KOPT-K1 (cell line): ENCODE results near the gene SLC8A2.

ENCODE experiments used
- H3K27ac ChIP-seq: fragments of 200-600 bp; sonication (generic); 2 replicates; pipeline ENCODE4 v1.5.1; 2016; ENCODE audit warnings: antibody characterized with exemption, mild to moderate bottlenecking, low read depth, low read length; ENCODE audit not compliant: poor library complexity, severe bottlenecking
- H3K36me3 ChIP-seq: fragments of 200-600 bp; sonication (generic); 2 replicates; pipeline ENCODE4 v1.5.1; 2017; ENCODE audit warnings: antibody characterized with exemption, mild to moderate bottlenecking, low read length, moderate library complexity; ENCODE audit not compliant: insufficient read depth
- H3K9me3 ChIP-seq: fragments of 200-600 bp; sonication (generic); 2 replicates; pipeline ENCODE4 v1.5.1; 2017; ENCODE audit warnings: antibody characterized with exemption, low read length, mild to moderate bottlenecking; ENCODE audit not compliant: insufficient read depth, poor library complexity, severe bottlenecking

SLC8A2 gene

GRCh38 chr19:47438793-47439220 is 32.9 kb downstream of the SLC8A2 start:
- H3K27ac ChIP-seq = no peak overlapping the region
- no peaks in the 10 kb centered on the region for H3K9me3 ChIP-seq
- H3K36me3 ChIP-seq = no peaks in the 10 kb centered on the region

GRCh38 chr19:47437500-47437899 is 34.2 kb downstream of the SLC8A2 start:
- Histone ChIP-seq H3K9me3 (no peaks in the 10 kb centered on the region), H3K36me3 (no peaks in the 10 kb centered on the region), H3K27ac (no peak overlapping the region)

DNA sequence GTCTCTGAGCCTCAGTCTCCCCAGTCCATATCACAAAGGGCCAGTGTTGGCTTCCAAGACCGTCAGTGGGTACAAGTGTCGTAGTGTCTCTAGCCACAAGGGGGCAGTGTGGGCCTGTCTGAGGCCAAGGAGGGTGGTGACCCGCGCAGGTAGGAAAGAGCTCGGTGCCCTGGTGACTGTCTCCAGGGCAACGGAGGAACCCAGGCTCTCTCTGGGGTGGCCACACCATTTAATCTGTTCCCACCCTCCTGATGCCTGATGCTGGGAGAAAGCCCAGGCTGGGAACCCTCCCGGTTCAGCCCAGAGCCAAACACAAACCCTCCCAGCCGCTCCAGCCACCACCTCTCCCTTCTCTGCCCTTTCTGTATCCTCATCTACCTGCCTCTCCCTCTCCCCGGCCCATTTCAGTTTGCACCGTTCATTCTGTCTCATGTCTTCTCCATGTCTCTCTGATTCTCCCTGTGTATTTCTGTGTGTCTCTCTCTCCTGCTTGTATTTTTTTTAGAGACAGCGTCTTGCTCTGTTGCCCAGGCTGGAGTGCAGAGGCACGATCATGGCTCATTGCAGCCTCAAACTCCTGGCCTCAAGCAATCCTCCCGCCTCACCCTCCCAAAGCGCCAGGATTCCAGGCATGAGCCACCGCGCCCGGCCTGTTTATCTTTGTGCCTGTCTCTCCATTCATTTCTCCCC is 34.8 kb downstream of the SLC8A2 start:
- Histone ChIP-seq H3K27ac (no peak overlapping the region), H3K36me3 (no peaks in the 10 kb centered on the region), H3K9me3 (no peaks in the 10 kb centered on the region)

DNA sequence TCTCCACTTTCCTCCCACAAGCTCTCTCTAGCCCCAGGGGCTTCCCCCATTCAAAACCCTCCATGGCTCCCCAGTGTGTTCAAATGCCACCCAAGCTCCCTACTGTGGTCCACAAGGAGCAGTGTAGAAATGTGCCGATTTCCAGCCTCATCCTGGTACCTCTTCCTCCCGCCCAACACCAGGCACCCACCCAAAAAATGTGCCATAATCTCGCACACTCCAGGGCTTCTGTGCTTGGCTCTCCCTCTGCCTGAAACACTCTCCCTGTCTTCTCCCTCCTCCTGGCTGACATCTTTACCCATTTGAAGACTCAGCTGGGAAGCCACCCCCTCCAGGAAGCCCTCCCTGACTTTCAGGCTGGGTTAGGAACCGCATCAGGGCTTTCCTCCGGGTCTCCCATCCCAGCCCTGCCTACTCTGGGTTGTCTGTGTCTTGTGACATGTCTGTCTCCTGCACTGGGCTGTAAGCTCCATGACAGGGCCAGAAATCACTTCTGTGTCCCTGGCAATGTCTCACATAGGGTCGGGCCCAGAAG is 35.7 kb downstream of the SLC8A2 start:
- H3K36me3 ChIP-seq = no peaks in the 10 kb centered on the region
- H3K9me3 ChIP-seq = no peaks in the 10 kb centered on the region
- H3K27ac ChIP-seq = no peak overlapping the region

- Histone ChIP-seq H3K9me3 (no peaks in the 10 kb centered on the region), H3K36me3 (no peaks in the 10 kb centered on the region), H3K27ac (no peak overlapping the region)
Measured at GRCh38 chr19:47435196-47435595, 36.5 kb downstream of the SLC8A2 start.

DNA sequence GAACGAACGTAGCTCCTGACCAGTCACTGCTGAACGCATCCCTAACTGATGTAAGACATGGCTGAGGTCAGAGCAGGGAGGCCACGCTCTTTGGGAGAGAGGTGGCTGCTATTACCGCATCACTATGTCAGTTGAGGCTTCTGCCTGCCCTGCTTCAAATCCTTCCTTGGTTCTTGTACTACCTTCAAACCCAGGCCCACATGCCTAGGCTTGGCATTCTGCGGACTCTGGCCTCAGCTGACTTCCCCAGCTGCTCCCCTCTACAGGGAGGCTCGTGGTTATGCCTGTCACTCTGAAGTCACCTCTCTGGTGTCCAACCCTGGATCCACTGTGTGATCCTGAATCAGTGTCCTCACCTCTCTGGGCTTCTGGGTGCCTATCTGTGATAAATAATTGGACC is 37.6 kb downstream of the SLC8A2 start:
- Histone ChIP-seq H3K36me3 (no peaks in the 10 kb centered on the region), H3K27ac (no peak overlapping the region), H3K9me3 (no peaks in the 10 kb centered on the region)

- H3K27ac ChIP-seq = no peak overlapping the region
- H3K36me3 ChIP-seq = no peaks in the 10 kb centered on the region
- no peaks in the 10 kb centered on the region for H3K9me3 ChIP-seq
Measured at GRCh38 chr19:47433121-47433520, 38.6 kb downstream of the SLC8A2 start.

DNA sequence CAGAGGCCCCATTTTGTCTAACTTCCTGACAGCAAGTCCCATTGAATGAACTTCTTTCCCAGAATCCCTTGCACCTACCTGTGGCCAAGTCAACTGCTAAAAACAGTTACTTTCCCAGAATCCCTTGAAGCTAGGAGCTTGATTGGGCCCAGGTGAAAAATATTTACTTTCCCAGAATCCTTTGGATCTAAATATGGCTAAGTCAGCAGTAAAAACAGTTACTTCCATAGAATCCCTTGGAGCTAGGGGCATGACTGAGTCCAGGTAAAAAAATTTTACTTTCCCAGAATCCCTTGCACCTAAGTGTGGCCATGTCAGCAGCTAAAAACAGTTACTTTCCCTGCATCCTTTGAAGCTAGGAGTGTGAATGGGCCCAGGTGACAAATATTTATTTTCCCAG is 39.2 kb downstream of the SLC8A2 start:
- H3K9me3 ChIP-seq = no peaks in the 10 kb centered on the region
- H3K27ac ChIP-seq = no peak overlapping the region
- no peaks in the 10 kb centered on the region for H3K36me3 ChIP-seq

GRCh38 chr19:47432091-47432490 is 39.6 kb downstream of the SLC8A2 start:
- Histone ChIP-seq H3K36me3 (no peaks in the 10 kb centered on the region), H3K9me3 (no peaks in the 10 kb centered on the region), H3K27ac (no peak overlapping the region)

- Histone ChIP-seq H3K36me3 (no peaks in the 10 kb centered on the region), H3K27ac (no peak overlapping the region), H3K9me3 (no peaks in the 10 kb centered on the region)
Measured at GRCh38 chr19:47430041-47430802, 41.5 kb downstream of the SLC8A2 start.

DNA sequence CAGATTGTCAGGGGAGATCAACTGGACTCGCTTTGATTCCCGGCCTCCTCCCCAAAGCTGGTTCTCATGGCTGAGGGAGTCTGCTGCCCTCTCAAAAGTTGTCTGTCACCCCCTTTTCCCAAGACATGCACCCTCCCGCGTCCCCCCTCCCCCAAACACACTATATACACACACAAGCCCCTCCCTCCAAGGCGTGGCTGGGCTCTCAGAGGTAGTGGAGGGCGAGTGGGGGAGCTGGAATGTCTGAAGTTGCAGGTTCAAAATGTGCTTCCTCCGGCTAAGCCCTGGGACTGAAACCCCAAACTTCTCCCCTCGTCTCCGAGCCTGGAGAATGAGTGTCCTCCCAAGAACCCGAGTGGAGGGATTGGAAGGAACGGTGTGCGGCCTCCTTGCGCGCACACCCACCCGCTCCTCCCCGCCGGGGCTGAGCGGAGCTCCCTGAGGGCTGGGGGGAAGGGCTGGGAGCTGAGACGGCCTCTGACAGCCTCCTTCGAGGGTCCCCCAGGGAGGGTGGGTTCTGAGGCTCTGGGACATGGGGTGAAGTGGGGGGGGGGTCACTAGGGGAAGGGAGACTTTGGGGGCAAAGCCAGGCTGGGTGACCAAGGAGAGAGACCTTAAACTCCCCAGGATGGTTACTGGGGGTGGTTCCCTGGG is 42.4 kb downstream of the SLC8A2 start:
- no peaks in the 10 kb centered on the region for H3K9me3 ChIP-seq
- H3K36me3 ChIP-seq = no peaks in the 10 kb centered on the region
- H3K27ac ChIP-seq = no peak overlapping the region

DNA sequence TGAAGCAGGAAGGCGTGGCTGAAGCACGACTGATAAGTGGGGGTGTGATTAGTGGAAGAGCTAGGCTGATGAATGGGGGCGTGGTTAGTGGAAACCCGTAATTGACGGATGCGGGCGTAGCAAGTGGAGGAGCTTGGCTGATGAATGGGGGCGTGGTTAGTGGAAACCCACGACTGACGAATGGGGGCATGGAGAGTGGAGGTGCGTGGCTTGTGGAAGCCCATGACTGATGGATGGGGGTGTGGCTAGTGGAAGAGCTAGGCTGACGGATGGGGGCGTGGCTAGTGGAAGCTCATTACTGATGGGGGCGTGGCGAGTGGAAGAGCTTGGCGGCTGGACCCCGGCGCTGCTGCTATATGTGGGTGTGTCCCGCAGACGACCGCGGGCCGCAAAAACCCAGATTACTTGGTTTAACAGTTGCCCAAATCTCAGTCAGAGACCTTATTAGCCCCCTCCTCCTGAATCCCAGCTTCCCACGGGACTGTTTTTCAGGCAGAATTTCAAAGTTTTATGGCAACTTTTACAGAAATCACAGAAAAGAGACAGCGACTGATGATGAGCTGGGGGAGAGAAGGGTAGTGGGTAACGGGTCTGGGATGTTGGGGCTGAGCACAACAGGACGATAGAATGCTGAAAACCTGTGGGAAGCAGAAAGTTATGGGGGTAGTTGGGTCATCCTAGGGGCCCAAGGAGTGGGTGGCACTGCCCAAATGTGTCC is 43.4 kb downstream of the SLC8A2 start:
- no peak overlapping the region for H3K27ac ChIP-seq
- no peaks in the 10 kb centered on the region for H3K36me3 ChIP-seq
- H3K9me3 ChIP-seq = no peaks in the 10 kb centered on the region

GRCh38 chr19:47427241-47428176 is 44.2 kb downstream of the SLC8A2 start:
- Histone ChIP-seq H3K9me3 (no peaks in the 10 kb centered on the region), H3K27ac (peak overlapping the region; percentile 19), H3K36me3 (no peaks in the 10 kb centered on the region)
